ENCODE data around the gene STT3A. TPM values are rescaled to one million over a fixed set of nuclear protein-coding genes. Genes with fewer than 3 reads are reported as not detected.
"Not testable (repeated sequence)": the region's sequence is repeated elsewhere in the genome, so short reads cannot be mapped to it uniquely, and the experiment has no call there.

The STT3A gene
- total and polyA plus RNA-seq, 4 donors = 86.9 to 95.7 (median 94.9) TPM

DNA sequence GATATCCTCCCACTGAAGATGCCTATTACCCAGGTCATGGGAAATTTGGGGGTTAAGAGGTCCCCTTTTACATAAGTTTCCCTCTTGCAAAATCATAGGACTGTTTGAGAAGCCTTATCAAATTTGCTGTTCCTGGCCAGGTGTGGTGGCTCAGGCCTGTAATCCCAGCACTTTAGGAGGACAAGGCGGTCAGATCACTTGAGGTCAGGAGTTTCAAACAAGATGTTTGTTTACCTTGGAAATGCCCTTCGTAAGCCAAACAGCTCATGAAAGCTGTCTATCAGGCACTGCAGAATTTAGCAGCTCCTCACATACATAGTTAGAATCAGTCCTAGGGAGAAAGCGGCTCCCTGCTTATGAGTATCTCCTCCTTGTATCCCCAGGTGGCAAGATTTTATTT is 28.3 kb upstream of the STT3A start:
- H3K27me3 ChIP-seq (ENCODE audit: control insufficient read depth, insufficient read depth, low read length) = no peaks in the 10 kb centered on the region
- no peaks in the 10 kb centered on the region for H3K9me3 ChIP-seq (ENCODE audit: control insufficient read depth, insufficient read depth, low read length)
- DNase-seq (ENCODE audit: low read depth in 4 of 6, low spot score in 6 of 6) = no peak
- H3K27ac ChIP-seq (ENCODE audit: low read depth, low read length) = no peak overlapping the region
- no peak overlapping the region for H3K4me3 ChIP-seq (ENCODE audit: low read depth, low read length)
- H3K4me1 ChIP-seq (ENCODE audit: control insufficient read depth, insufficient read depth, low read length) = peaks cover 5% of the 10 kb centered on the region
- no peaks in the 10 kb centered on the region for H3K36me3 ChIP-seq (ENCODE audit: control insufficient read depth, insufficient read depth, low read length)
- WGBS (ENCODE audit: insufficient coverage) = 100% methylated on average over 1 of the region's 3 CpGs

DNA sequence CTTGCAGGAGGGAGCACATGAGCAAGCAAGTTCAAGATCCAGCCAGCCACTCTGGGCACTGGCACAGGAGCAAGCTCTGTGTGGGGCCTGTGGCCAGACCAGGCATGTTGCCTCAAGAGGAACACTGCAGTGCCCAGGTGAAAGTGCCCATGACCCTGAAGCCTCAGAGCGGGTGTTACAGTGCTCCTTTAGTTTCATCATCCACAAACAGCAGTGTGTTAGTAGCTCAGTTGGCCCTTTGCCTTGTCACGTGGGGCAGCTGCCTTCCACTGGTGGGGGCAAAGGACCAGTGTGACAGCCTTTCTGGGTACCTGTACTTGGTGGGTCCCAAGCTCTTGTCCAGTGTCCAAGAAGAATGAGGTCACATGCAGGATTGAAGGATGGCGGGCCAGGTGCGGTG is 26.4 kb upstream of the STT3A start:
- H3K4me3 ChIP-seq (ENCODE audit: low read depth, low read length) = no peak overlapping the region
- 100% methylated on average over 2 of the region's 4 CpGs for WGBS (ENCODE audit: insufficient coverage)
- DNase-seq (ENCODE audit: low read depth in 4 of 6, low spot score in 6 of 6) = no peak
- no peak overlapping the region for H3K27ac ChIP-seq (ENCODE audit: low read depth, low read length)
- H3K9me3 ChIP-seq (ENCODE audit: control insufficient read depth, insufficient read depth, low read length) = no peaks in the 10 kb centered on the region
- no peaks in the 10 kb centered on the region for H3K27me3 ChIP-seq (ENCODE audit: control insufficient read depth, insufficient read depth, low read length)
- H3K36me3 ChIP-seq (ENCODE audit: control insufficient read depth, insufficient read depth, low read length) = no peaks in the 10 kb centered on the region
- peaks cover 8% of the 10 kb centered on the region for H3K4me1 ChIP-seq (ENCODE audit: control insufficient read depth, insufficient read depth, low read length)

DNA sequence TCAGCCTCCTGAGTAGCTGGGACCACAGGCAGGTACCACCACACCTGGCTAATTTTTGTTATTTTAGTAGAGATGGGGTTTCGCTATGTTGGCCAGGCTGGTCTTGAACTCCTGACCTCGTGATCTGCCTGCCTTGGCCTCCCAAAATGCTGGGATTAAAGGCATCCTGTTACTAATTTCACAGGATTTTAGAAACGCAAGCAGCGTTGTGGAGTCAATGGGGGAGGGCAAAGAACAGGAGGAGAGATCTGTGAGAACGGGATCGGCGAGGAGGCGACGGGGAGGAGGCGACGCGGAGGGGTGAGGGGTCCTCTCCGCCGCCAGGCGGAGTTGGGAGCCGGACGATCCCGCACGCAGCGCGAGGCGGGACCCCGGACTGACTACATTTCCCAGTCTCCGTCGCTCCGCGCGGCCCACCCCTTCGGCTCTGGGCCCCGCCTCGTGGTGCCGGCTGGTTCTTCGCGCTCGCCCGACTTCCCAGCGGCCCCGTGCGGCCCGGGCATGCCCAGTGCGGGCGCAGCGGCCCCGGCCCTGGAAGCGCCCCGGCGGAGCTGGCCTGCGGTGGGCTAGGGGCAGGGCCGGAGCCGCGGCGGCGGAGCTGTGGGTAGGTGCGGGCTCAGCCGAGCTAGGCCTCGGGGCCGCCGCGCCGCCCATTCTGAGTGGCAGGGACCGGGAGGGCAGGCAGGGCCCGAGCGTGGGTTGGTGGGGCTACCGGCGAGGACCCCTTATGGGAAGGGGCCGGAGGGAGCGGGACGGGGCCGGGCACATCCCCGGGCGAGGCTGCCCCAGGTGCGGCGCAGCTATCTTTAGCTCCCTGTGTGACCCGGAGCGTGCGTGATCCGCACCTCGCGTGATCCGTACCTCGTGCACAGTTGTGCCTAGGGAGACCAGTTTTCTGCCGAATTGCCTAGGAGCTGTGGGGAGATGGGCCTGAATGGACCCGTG is 23.4 kb upstream of the STT3A start, which contains the start of gene EI24:
Gene EI24, plus strand, starts transcription at position 508 of the 945 bp plus-strand sequence. CDS start 3,051 bp downstream, outside the sequence.
- Histone ChIP-seq H3K9me3 (ENCODE audit: control insufficient read depth, insufficient read depth, low read length) (no peaks in the 10 kb centered on the region), H3K4me1 (ENCODE audit: control insufficient read depth, insufficient read depth, low read length) (peaks cover 8% of the 10 kb centered on the region), H3K27ac (ENCODE audit: low read depth, low read length) (no peak within 1 kb of the TSS), H3K36me3 (ENCODE audit: control insufficient read depth, insufficient read depth, low read length) (peaks cover 5% of the 10 kb centered on the region), H3K27me3 (ENCODE audit: control insufficient read depth, insufficient read depth, low read length) (no peaks in the 10 kb centered on the region), H3K4me3 (ENCODE audit: low read depth, low read length) (peak within 1 kb of the TSS; percentile 87)
- peak; percentile 70 to 98 (median 86) for DNase-seq (ENCODE audit: low read depth in 4 of 6, low spot score in 6 of 6)
- WGBS (ENCODE audit: insufficient coverage) = 2% methylated on average over 83 of the region's 83 CpGs

DNA sequence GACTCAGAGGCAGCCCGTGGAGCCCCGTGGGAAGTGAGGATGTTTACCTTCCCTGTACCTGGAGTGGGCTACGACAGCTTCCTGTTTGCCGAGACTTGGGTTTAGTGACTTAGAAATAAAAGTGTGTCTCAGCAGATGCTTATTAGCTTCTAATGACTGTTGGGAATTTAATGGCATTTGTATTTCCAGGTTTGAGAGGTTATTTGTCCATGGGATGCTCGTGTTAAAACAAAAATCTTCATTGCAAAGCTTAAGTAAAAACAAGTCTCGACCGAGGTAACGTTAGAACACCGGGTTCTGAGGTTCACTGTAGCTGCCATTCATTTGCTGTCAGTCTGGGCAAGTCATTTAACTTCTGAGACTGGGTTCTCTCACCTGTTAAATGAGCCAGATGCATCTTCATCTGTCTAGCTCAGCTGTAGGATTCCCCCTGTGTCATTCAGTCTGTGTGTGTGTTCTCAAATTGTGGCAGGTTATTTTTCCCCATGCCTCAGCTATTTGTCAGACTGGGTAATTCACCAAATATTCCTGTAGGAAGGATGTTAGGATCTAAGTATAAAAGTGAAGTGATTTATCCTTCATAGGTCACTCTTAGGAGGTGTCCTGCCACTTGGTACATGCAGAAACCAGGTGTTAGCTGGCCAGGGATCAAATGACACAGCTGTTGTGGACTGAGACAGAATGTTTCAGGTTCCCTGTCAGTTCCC is 22.6 kb upstream of the STT3A start:
- Histone ChIP-seq H3K27me3 (ENCODE audit: control insufficient read depth, insufficient read depth, low read length) (no peaks in the 10 kb centered on the region), H3K4me1 (ENCODE audit: control insufficient read depth, insufficient read depth, low read length) (peaks cover 8% of the 10 kb centered on the region), H3K27ac (ENCODE audit: low read depth, low read length) (no peak overlapping the region), H3K9me3 (ENCODE audit: control insufficient read depth, insufficient read depth, low read length) (no peaks in the 10 kb centered on the region), H3K4me3 (ENCODE audit: low read depth, low read length) (peak overlapping the region; percentile 87), H3K36me3 (ENCODE audit: control insufficient read depth, insufficient read depth, low read length) (peaks cover 8% of the 10 kb centered on the region)
- peak in 1 of 6 donors; percentile 12 for DNase-seq (ENCODE audit: low read depth in 4 of 6, low spot score in 6 of 6)
- whole genome bisulfite sequencing (ENCODE audit: insufficient coverage) = 8% methylated on average over 9 of the region's 9 CpGs

DNA sequence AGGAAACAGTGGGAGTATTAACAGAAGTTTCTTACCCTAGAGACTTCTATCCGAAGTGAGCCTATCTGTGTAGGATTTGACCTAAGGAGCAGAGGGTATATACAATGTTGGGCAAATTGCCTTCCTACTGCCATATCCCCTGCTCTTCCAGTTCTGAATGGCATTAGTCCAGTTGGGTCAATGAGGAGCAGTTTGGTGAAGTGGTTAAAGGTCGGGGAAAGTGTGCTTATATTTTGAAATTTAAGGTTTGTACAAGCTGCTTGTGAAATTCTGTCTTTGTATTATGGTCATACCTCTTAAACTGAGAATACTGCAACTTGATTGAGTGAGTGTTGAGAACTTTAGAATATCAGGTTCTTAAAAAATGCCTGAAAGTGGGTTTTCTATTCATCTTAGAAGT is 21.7 kb upstream of the STT3A start:
- no peaks in the 10 kb centered on the region for H3K27me3 ChIP-seq (ENCODE audit: control insufficient read depth, insufficient read depth, low read length)
- peaks cover 17% of the 10 kb centered on the region for H3K36me3 ChIP-seq (ENCODE audit: control insufficient read depth, insufficient read depth, low read length)
- H3K9me3 ChIP-seq (ENCODE audit: control insufficient read depth, insufficient read depth, low read length) = no peaks in the 10 kb centered on the region
- DNase-seq (ENCODE audit: low read depth in 4 of 6, low spot score in 6 of 6) = no peak
- H3K4me3 ChIP-seq (ENCODE audit: low read depth, low read length) = no peak overlapping the region
- H3K4me1 ChIP-seq (ENCODE audit: control insufficient read depth, insufficient read depth, low read length) = peaks cover 8% of the 10 kb centered on the region
- H3K27ac ChIP-seq (ENCODE audit: low read depth, low read length) = no peak overlapping the region
- WGBS (ENCODE audit: insufficient coverage) = no CpG with 5 or more reads among the region's 2 CpGs

DNA sequence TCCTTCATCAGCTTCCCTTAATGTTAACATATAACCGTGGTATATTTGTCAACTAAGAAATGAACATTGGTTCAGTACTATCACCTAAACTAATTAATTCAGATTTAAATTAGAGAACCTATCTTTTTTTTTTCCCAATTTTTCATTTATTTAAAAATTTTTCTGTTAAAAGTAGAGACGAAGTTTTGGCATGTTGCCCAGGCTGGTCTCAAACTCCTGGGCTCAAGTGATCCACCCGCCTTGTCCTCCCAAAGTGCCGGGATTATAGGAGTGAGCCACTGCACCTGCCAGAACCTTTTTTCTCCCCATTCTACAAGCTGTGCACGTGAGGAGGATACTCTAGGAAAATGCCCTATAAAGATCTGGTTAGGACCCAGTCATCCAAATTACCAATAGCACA is 19.7 kb upstream of the STT3A start:
- H3K4me1 ChIP-seq (ENCODE audit: control insufficient read depth, insufficient read depth, low read length) = peaks cover 8% of the 10 kb centered on the region
- WGBS (ENCODE audit: insufficient coverage) = no CpG with 5 or more reads among the region's 5 CpGs
- H3K9me3 ChIP-seq (ENCODE audit: control insufficient read depth, insufficient read depth, low read length) = no peaks in the 10 kb centered on the region
- no peak overlapping the region for H3K4me3 ChIP-seq (ENCODE audit: low read depth, low read length)
- no peak overlapping the region for H3K27ac ChIP-seq (ENCODE audit: low read depth, low read length)
- peaks cover 24% of the 10 kb centered on the region for H3K36me3 ChIP-seq (ENCODE audit: control insufficient read depth, insufficient read depth, low read length)
- no peak for DNase-seq (ENCODE audit: low read depth in 4 of 6, low spot score in 6 of 6)
- no peaks in the 10 kb centered on the region for H3K27me3 ChIP-seq (ENCODE audit: control insufficient read depth, insufficient read depth, low read length)

DNA sequence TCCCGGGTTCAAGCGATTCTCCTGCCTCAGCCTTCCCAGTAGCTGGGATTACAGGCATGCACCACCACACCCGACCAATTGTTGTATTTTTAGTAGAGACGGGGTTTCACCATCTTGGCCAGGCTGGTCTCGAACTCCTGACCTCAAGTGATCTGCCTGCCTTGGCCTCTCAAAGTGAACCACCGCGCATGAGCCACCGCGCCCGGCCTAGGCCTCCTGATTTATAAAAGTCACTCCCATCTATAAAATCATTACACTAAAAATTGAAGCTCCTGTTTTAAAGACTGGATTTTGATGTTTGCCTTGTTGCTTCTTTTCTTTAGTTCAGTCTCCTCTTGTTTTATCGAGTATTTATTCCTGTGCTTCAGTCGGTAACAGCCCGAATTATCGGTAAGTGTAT is 15.5 kb upstream of the STT3A start:
- H3K27ac ChIP-seq (ENCODE audit: low read depth, low read length); H3K9me3 ChIP-seq (ENCODE audit: control insufficient read depth, insufficient read depth, low read length); H3K4me3 ChIP-seq (ENCODE audit: low read depth, low read length); H3K4me1 ChIP-seq (ENCODE audit: control insufficient read depth, insufficient read depth, low read length); H3K27me3 ChIP-seq (ENCODE audit: control insufficient read depth, insufficient read depth, low read length); DNase-seq (ENCODE audit: low read depth in 4 of 6, low spot score in 6 of 6): not testable (repeated sequence)
- whole genome bisulfite sequencing (ENCODE audit: insufficient coverage) = 100% methylated on average over 1 of the region's 14 CpGs
- peaks cover 60% of the 10 kb centered on the region for H3K36me3 ChIP-seq (ENCODE audit: control insufficient read depth, insufficient read depth, low read length)

DNA sequence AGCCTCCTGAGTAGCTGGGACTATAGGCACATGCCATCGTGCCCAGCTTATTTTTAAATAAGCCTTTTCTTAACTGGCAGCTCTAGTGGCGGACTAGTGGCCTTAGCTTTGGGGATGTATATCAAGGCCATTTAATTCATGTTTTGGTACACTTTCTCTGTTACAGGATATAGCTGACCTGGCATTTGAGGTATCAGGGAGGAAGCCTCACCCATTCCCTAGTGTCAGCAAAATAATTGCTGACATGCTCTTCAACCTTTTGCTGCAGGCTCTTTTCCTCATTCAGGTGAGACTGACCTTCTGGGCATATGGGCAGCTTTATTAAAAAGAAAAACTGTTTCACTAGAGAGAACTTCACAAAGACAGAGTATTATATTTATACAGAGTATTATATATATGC is 13.9 kb upstream of the STT3A start:
- no peaks in the 10 kb centered on the region for H3K4me1 ChIP-seq (ENCODE audit: control insufficient read depth, insufficient read depth, low read length)

DNA sequence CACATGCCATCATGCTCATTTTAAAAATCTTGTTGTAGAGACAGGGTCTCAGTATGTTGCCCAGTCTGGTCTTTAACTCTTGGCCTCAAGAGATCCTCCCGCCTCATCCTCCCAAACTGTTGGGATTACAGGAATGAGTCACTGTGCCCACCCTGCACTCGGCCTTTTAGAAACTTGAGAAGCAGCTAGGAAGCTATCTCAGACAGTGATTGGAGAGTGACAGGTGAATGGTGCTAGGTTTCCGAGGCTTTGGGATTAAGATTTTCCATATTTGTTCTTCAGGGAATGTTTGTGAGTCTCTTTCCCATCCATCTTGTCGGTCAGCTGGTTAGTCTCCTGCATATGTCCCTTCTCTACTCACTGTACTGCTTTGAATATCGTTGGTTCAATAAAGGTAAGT is 12.8 kb upstream of the STT3A start:
- Histone ChIP-seq H3K36me3 (ENCODE audit: control insufficient read depth, insufficient read depth, low read length) (peaks cover 69% of the 10 kb centered on the region), H3K27me3 (ENCODE audit: control insufficient read depth, insufficient read depth, low read length) (no peaks in the 10 kb centered on the region), H3K27ac (ENCODE audit: low read depth, low read length) (no peak overlapping the region), H3K4me1 (ENCODE audit: control insufficient read depth, insufficient read depth, low read length) (no peaks in the 10 kb centered on the region), H3K4me3 (ENCODE audit: low read depth, low read length) (no peak overlapping the region), H3K9me3 (ENCODE audit: control insufficient read depth, insufficient read depth, low read length) (no peaks in the 10 kb centered on the region)
- no peak for DNase-seq (ENCODE audit: low read depth in 4 of 6, low spot score in 6 of 6)
- WGBS (ENCODE audit: insufficient coverage) = 100% methylated on average over 2 of the region's 5 CpGs

More for the DNA sequence above, 13.9 kb upstream of the STT3A start:
- Histone ChIP-seq H3K36me3 (ENCODE audit: control insufficient read depth, insufficient read depth, low read length) (peaks cover 66% of the 10 kb centered on the region), H3K27ac (ENCODE audit: low read depth, low read length) (no peak overlapping the region), H3K27me3 (ENCODE audit: control insufficient read depth, insufficient read depth, low read length) (no peaks in the 10 kb centered on the region), H3K4me3 (ENCODE audit: low read depth, low read length) (no peak overlapping the region), H3K9me3 (ENCODE audit: control insufficient read depth, insufficient read depth, low read length) (no peaks in the 10 kb centered on the region)
- WGBS (ENCODE audit: insufficient coverage) = no CpG with 5 or more reads among the region's 2 CpGs
- DNase-seq (ENCODE audit: low read depth in 4 of 6, low spot score in 6 of 6) = no peak
